HG03571 (cell line): Measurements from ENCODE around the gene COPS3.
"Not testable (repeated sequence)": the region's sequence is repeated elsewhere in the genome, so short reads cannot be mapped to it uniquely, and the experiment has no call there.

Source experiments
- ATAC-seq: cut with Tn5 transposase; IDR thresholded peaks from one replicate; pipeline ENCODE4 v1.9.1; 2021; ENCODE audit not compliant: unreplicated experiment

Gene COPS3

GRCh38 chr17:17303010-17303846, 22.2 kb upstream of the COPS3 start, which contains the start of gene NT5M:
NT5M (plus strand) TSS chr17:17303373; CDS start chr17:17303551, 178 bp downstream.
- peak; percentile 61 for ATAC-seq

- not testable (repeated sequence) for ATAC-seq
These were observed 20.6 kb upstream of the COPS3 start for GRCh38 chr17:17301659-17302058.

GRCh38 chr17:17300624-17301568, 19.9 kb upstream of the COPS3 start:
- ATAC-seq: no peak

- ATAC-seq: no peak
These were observed 17.1 kb upstream of the COPS3 start for GRCh38 chr17:17298108-17298507.

- no peak for ATAC-seq
These were observed 16.2 kb upstream of the COPS3 start for GRCh38 chr17:17297217-17297616.

- ATAC-seq: no peak
These were observed 14.1 kb upstream of the COPS3 start for GRCh38 chr17:17295141-17295540.

GRCh38 chr17:17289701-17290100, 8.7 kb upstream of the COPS3 start:
- ATAC-seq: no peak

- ATAC-seq: no peak
These were observed 8.0 kb upstream of the COPS3 start for GRCh38 chr17:17289086-17289485.

- no peak for ATAC-seq
These were observed 4.9 kb upstream of the COPS3 start for GRCh38 chr17:17285951-17286350.

- no peak for ATAC-seq
These were observed 1.7 kb downstream of the COPS3 start for GRCh38 chr17:17279316-17279715.

GRCh38 chr17:17277431-17277830, 3.6 kb downstream of the COPS3 start:
- ATAC-seq: not testable (repeated sequence)

GRCh38 chr17:17275971-17276370, 5.1 kb downstream of the COPS3 start:
- ATAC-seq: no peak

- ATAC-seq: no peak
These were observed 10.9 kb downstream of the COPS3 start for GRCh38 chr17:17269926-17270773.

- no peak for ATAC-seq
These were observed 16.6 kb downstream of the COPS3 start for GRCh38 chr17:17264430-17264829.

GRCh38 chr17:17258998-17259397, 22.0 kb downstream of the COPS3 start:
- ATAC-seq: no peak

GRCh38 chr17:17258011-17258410, 23.0 kb downstream of the COPS3 start:
- ATAC-seq: no peak

- no peak for ATAC-seq
These were observed 24.7 kb downstream of the COPS3 start for GRCh38 chr17:17256316-17256715.

GRCh38 chr17:17255689-17256088, 25.4 kb downstream of the COPS3 start:
- not testable (repeated sequence) for ATAC-seq

GRCh38 chr17:17254036-17254435, 27.0 kb downstream of the COPS3 start:
- ATAC-seq: no peak

GRCh38 chr17:17253406-17253805, 27.6 kb downstream of the COPS3 start:
- no peak for ATAC-seq

- ATAC-seq: no peak
These were observed 28.8 kb downstream of the COPS3 start for GRCh38 chr17:17252149-17252661.
